Sigmoid colon (tissue), 7 donors: ENCODE data around the gene CLCN1. TPM values are rescaled to one million over a fixed set of nuclear protein-coding genes. Genes with fewer than 3 reads are reported as not detected.

ENCODE experiments used
- DNase-seq: peaks from one replicate; pipeline ENCODE4 v3.0.0-alpha.2; 2019
- H3K27ac ChIP-seq, 4 donors: fragments of 200-600 bp; sonication (generic); one replicate each; pipeline ENCODE4 v1.5.1; 2016 to 2019; ENCODE audit warnings: mild to moderate bottlenecking in 1 of 4
- H3K27me3 ChIP-seq, 3 donors: fragments of 200-600 bp; sonication (generic); one replicate each; pipeline ENCODE4 v1.5.1; 2019; ENCODE audit warnings: mild to moderate bottlenecking in 1 of 3
- H3K36me3 ChIP-seq, 4 donors: fragments of 200-600 bp; sonication (generic); one replicate each; pipeline ENCODE4 v1.5.1; 2016 to 2019
- H3K4me1 ChIP-seq, 4 donors: fragments of 200-600 bp; sonication (generic); one replicate each; pipeline ENCODE4 v1.5.1; 2017 to 2019
- H3K4me3 ChIP-seq, 4 donors: fragments of 200-600 bp; sonication (generic); one replicate each; pipeline ENCODE4 v1.5.1; 2017 to 2019; ENCODE audit warnings: mild to moderate bottlenecking in 2 of 4, moderate library complexity in 1 of 4
- H3K9me3 ChIP-seq, 4 donors: fragments of 200-600 bp in 3 of 4; sonication (generic) in 3 of 4; one replicate each; pipeline versions ENCODE4 v1.5.1 to v1.6.1; 2013 to 2019
- CTCF ChIP-seq, 4 experiments: fragments of 450-650 bp in 3 of 4; fragments of 200-600 bp in 1 of 4; IDR thresholded peaks; one replicate each; pipeline ENCODE4 v1.5.1; 2016 to 2019; ENCODE audit warnings: antibody characterized with exemption in 4 of 4, mild to moderate bottlenecking in 3 of 4, moderate library complexity in 2 of 4
- EP300 ChIP-seq, 4 donors: sonication (generic); formaldehyde crosslinking; IDR thresholded peaks; one replicate each; pipeline ENCODE4 v1.6.1; 2017; ENCODE audit warnings: antibody characterized with exemption in 4 of 4
- POLR2A ChIP-seq, 2 donors: fragments of 450-650 bp; IDR thresholded peaks; one replicate each; pipeline ENCODE4 v1.6.1; 2016; ENCODE audit warnings: antibody characterized with exemption in 2 of 2, mild to moderate bottlenecking in 2 of 2, moderate library complexity in 2 of 2
- POLR2AphosphoS5 ChIP-seq, 4 donors: sonication (generic); formaldehyde crosslinking; IDR thresholded peaks; one replicate each; pipeline ENCODE4 v1.6.1; 2017; ENCODE audit warnings: antibody characterized with exemption in 4 of 4
- WGBS, 2 donors: extraction: QIAGEN DNeasy Blood & Tissue Kit; methylation state at CpG; one replicate each; pipeline ENCODE4 v1.1.7; 2013; 5-methylcytosine and 5-hydroxymethylcytosine counted together
- intact Hi-C: fragments of 100-400 bp; cut with DNase I; formaldehyde crosslinking; loops from one replicate; pipeline ENCODE4 v1.15.1; 2023
- polyA plus RNA-seq, 3 donors: library from polyadenylated mRNA; stranded (reverse); fragments of 200-250 nt; gene quantifications; one replicate each; pipeline ENCODE4 v1.2.3, GENCODE V29; 2013
- total RNA-seq, 4 donors: library from RNA; depleted of rRNA; stranded (reverse); fragments of >200 nt; gene quantifications; one replicate each; pipeline ENCODE4 v1.1.0, GENCODE V29; 2016
- donor health status: healthy with polysubstance abuse.
- donor health status: Bipolar disorder and iron deficiency.
- donor health status: healthy.

CLCN1 gene
- total and polyA plus RNA-seq, 7 donors: 0.14 to 0.15 TPM; not detected in 5

GRCh38 chr7:143360788-143361551, 45.1 kb downstream of the CLCN1 start:
- peaks cover 0 to 16% (median 3%) of the 10 kb centered on the region in 3 donors for H3K27me3 ChIP-seq
- peak overlapping the region in 1 of 4 donors; percentile 71 for H3K27ac ChIP-seq
- intact Hi-C loops: loop anchor here (5.0 kb wide), 1 partner anchor 51 kb away; no protein-coding TSS in a partner anchor
- H3K36me3 ChIP-seq: peaks cover 0 to 8% (median 0%) of the 10 kb centered on the region in 4 donors
- H3K9me3 ChIP-seq: no peaks in the 10 kb centered on the region
- peak; percentile 64 for DNase-seq
- TF ChIP-seq POLR2AphosphoS5 (IDR thresholded peaks at IDR 0.05): no peak
- H3K4me3 ChIP-seq: peak overlapping the region in 2 of 4 donors; percentile 77 to 86
- peaks cover 0 to 23% (median 17%) of the 10 kb centered on the region in 4 donors for H3K4me1 ChIP-seq
- WGBS, 2 donors: 33 to 53% methylated on average over 19 of the region's 19 CpGs

- H3K9me3 ChIP-seq: no peaks in the 10 kb centered on the region
These were observed 45.7 kb downstream of the CLCN1 start for GRCh38 chr7:143361552-143362130.

GRCh38 chr7:143362131-143363015, 46.5 kb downstream of the CLCN1 start, which contains the start of gene FAM131B:
Gene FAM131B (minus strand): TSS chr7:143362713. CDS start chr7:143362603, 110 bp downstream.
- Histone ChIP-seq H3K4me1 (peaks cover 0 to 23% (median 17%) of the 10 kb centered on the region in 4 donors), H3K4me3 (peak within 1 kb of the TSS; percentile 53 to 86 (median 74)), H3K27me3 (peaks cover 0 to 16% (median 3%) of the 10 kb centered on the region in 3 donors), H3K27ac (peak within 1 kb of the TSS in 3 of 4 donors; percentile 60 to 71 (median 66)), H3K9me3 (no peaks in the 10 kb centered on the region), H3K36me3 (no peaks in the 10 kb centered on the region)
- intact Hi-C loops: loop anchor here (5.0 kb wide), 1 partner anchor 50 kb away; no protein-coding TSS in a partner anchor
- TF ChIP-seq EP300 (IDR thresholded peaks at IDR 0.05): no peak
- no peak for TF ChIP-seq POLR2A (IDR thresholded peaks at IDR 0.05)
- TF ChIP-seq CTCF (IDR thresholded peaks at IDR 0.05): no peak
- no peak for TF ChIP-seq POLR2AphosphoS5 (IDR thresholded peaks at IDR 0.05)
- peak; percentile 67 for DNase-seq
- 1% methylated on average over 112 of the region's 112 CpGs for WGBS, 2 donors

More at GRCh38 chr7:143361552-143362130, 45.7 kb downstream of the CLCN1 start:
- 3 to 6% methylated on average over 45 to 46 of the region's 46 CpGs for WGBS, 2 donors
- Histone ChIP-seq H3K27me3 (peaks cover 0 to 16% (median 3%) of the 10 kb centered on the region in 3 donors), H3K4me3 (peak overlapping the region; percentile 53 to 86 (median 74)), H3K27ac (peak overlapping the region in 3 of 4 donors; percentile 60 to 71 (median 66)), H3K36me3 (peaks cover 0 to 3% (median 0%) of the 10 kb centered on the region in 4 donors), H3K4me1 (peaks cover 0 to 23% (median 17%) of the 10 kb centered on the region in 4 donors)
- intact Hi-C loops: loop anchor here (5.0 kb wide), 1 partner anchor 51 kb away; no protein-coding TSS in a partner anchor
- peak; percentile 54 for DNase-seq
- no peak for TF ChIP-seq EP300 (IDR thresholded peaks at IDR 0.05)
- TF ChIP-seq CTCF (IDR thresholded peaks at IDR 0.05): no peak
- no peak for TF ChIP-seq POLR2A (IDR thresholded peaks at IDR 0.05)
- no peak for TF ChIP-seq POLR2AphosphoS5 (IDR thresholded peaks at IDR 0.05)

GRCh38 chr7:143363016-143363937, 47.4 kb downstream of the CLCN1 start:
- H3K9me3 ChIP-seq: no peaks in the 10 kb centered on the region
- TF ChIP-seq POLR2AphosphoS5 (IDR thresholded peaks at IDR 0.05) (no peak), POLR2A (IDR thresholded peaks at IDR 0.05) (no peak), EP300 (IDR thresholded peaks at IDR 0.05) (no peak)
- 62 to 68% methylated on average over 19 of the region's 19 CpGs for WGBS, 2 donors
- peaks cover 0 to 31% (median 23%) of the 10 kb centered on the region in 4 donors for H3K4me1 ChIP-seq
- peaks cover 0 to 16% (median 3%) of the 10 kb centered on the region in 3 donors for H3K27me3 ChIP-seq
- DNase-seq: no peak
- intact Hi-C loops: loop anchor here (5.0 kb wide), 1 partner anchor 49 kb away; no protein-coding TSS in a partner anchor
- H3K36me3 ChIP-seq: no peaks in the 10 kb centered on the region
- H3K4me3 ChIP-seq: peak overlapping the region; percentile 14 to 86 (median 74)
- peak overlapping the region in 3 of 4 donors; percentile 39 to 66 (median 52) for H3K27ac ChIP-seq
